Activated T-cell treated with anti-CD3 and anti-CD28 coated beads, Interleukin-2, amount 50 U/mL, for 72 hours (primary cell): ENCODE data around the gene NDRG2. TPM values are rescaled to one million over a fixed set of nuclear protein-coding genes. Genes with fewer than 3 reads are reported as not detected.
A peak's percentile ranks its signal among the peaks of the same experiment; 100 is the strongest.

Experiments used
- ATAC-seq, 2 donors: fragments of 150-1000 bp; cut with Tn5 transposase; replicated peaks in 1 of 2; 2 replicates each; pipeline ENCODE4 v1.10.0; 2021; ENCODE audit warnings: moderate library complexity in 2 of 2, mild to moderate bottlenecking in 1 of 2
- DNase-seq, 2 donors: peaks; one replicate each; pipeline ENCODE4 v3.0.0; 2021 to 2022; ENCODE audit warnings: mixed read lengths in 1 of 2
- H3K27ac Mint-ChIP-seq: one replicate; pipeline ENCODE4 v1.8.0; 2022; ENCODE audit warnings: mild to moderate bottlenecking, moderate library complexity, mixed read lengths
- H3K27me3 Mint-ChIP-seq: one replicate; pipeline ENCODE4 v1.8.0; 2022; ENCODE audit warnings: low read depth, mixed read lengths
- H3K36me3 Mint-ChIP-seq, 2 donors: one replicate each; pipeline ENCODE4 v1.8.0; 2022; ENCODE audit warnings: mixed read lengths in 2 of 2, mild to moderate bottlenecking in 1 of 2; ENCODE audit not compliant: insufficient read depth in 2 of 2
- H3K4me1 Mint-ChIP-seq: one replicate; pipeline ENCODE4 v1.8.0; 2022; ENCODE audit warnings: low read depth, mixed read lengths
- H3K4me3 Mint-ChIP-seq, 2 donors: one replicate each; pipeline ENCODE4 v1.8.0; 2022; ENCODE audit warnings: mild to moderate bottlenecking in 2 of 2, mixed read lengths in 2 of 2, moderate library complexity in 2 of 2
- H3K9me3 Mint-ChIP-seq, 2 donors: one replicate each; pipeline ENCODE4 v1.8.0; 2022; ENCODE audit warnings: mixed read lengths in 2 of 2
- total RNA-seq, 2 donors: library from RNA; stranded (reverse); gene quantifications; one replicate each; pipeline ENCODE4 v1.2.3, GENCODE V29; 2022

NDRG2 gene
- total RNA-seq, 2 donors from 2014 or later, result 4.0 to 6.3 TPM

- ATAC-seq (no peak), DNase-seq (no peak)
- Mint-ChIP-seq H3K9me3 (no peaks in the 10 kb centered on the region), H3K27me3 (peaks cover 47% of the 10 kb centered on the region), H3K36me3 (no peaks in the 10 kb centered on the region), H3K4me3 (no peak overlapping the region), H3K4me1 (no peaks in the 10 kb centered on the region), H3K27ac (no peak overlapping the region)
Measured at GRCh38 chr14:21061347-21061668, 36.4 kb upstream of the NDRG2 start.

GRCh38 chr14:21060614-21061346 is 35.9 kb upstream of the NDRG2 start:
- Mint-ChIP-seq H3K27ac (no peak overlapping the region), H3K27me3 (peaks cover 42% of the 10 kb centered on the region), H3K4me3 (no peak overlapping the region), H3K4me1 (no peaks in the 10 kb centered on the region), H3K36me3 (no peaks in the 10 kb centered on the region), H3K9me3 (no peaks in the 10 kb centered on the region)
- no peak for ATAC-seq
- no peak for DNase-seq

GRCh38 chr14:21059842-21060613 is 35.2 kb upstream of the NDRG2 start:
- H3K4me3 Mint-ChIP-seq, result no peak overlapping the region
- no peak for ATAC-seq
- H3K4me1 Mint-ChIP-seq, result no peaks in the 10 kb centered on the region
- no peak for DNase-seq
- no peak overlapping the region for H3K27ac Mint-ChIP-seq
- no peaks in the 10 kb centered on the region for H3K36me3 Mint-ChIP-seq
- no peaks in the 10 kb centered on the region for H3K9me3 Mint-ChIP-seq
- H3K27me3 Mint-ChIP-seq, result peaks cover 34% of the 10 kb centered on the region

- H3K4me1 Mint-ChIP-seq, result peaks cover 6% of the 10 kb centered on the region
- peaks cover 30% of the 10 kb centered on the region for H3K27me3 Mint-ChIP-seq
- no peak overlapping the region for H3K27ac Mint-ChIP-seq
- no peaks in the 10 kb centered on the region for H3K9me3 Mint-ChIP-seq
- no peaks in the 10 kb centered on the region for H3K36me3 Mint-ChIP-seq
- no peak overlapping the region for H3K4me3 Mint-ChIP-seq
- no peak for ATAC-seq
- no peak for DNase-seq
Measured at GRCh38 chr14:21058903-21059302, 34.0 kb upstream of the NDRG2 start.

GRCh38 chr14:21057803-21058675 is 33.2 kb upstream of the NDRG2 start, which contains the start of gene RNASE8:
Gene RNASE8, plus strand, starts transcription at chr14:21057822. Its CDS starts 71 bp downstream, at chr14:21057893.
- Mint-ChIP-seq H3K36me3 (no peaks in the 10 kb centered on the region), H3K4me1 (peaks cover 7% of the 10 kb centered on the region), H3K4me3 (no peak within 1 kb of the TSS), H3K9me3 (no peaks in the 10 kb centered on the region), H3K27me3 (peaks cover 24% of the 10 kb centered on the region), H3K27ac (no peak within 1 kb of the TSS)
- DNase-seq (peak; percentile 16), ATAC-seq (peak; percentile 66 to 67)

GRCh38 chr14:21056520-21057163 is 31.8 kb upstream of the NDRG2 start:
- DNase-seq, result no peak
- no peak overlapping the region for H3K27ac Mint-ChIP-seq
- ATAC-seq, result no peak
- no peaks in the 10 kb centered on the region for H3K36me3 Mint-ChIP-seq
- H3K9me3 Mint-ChIP-seq, result no peaks in the 10 kb centered on the region
- no peak overlapping the region for H3K4me3 Mint-ChIP-seq
- H3K27me3 Mint-ChIP-seq, result peaks cover 17% of the 10 kb centered on the region
- peaks cover 7% of the 10 kb centered on the region for H3K4me1 Mint-ChIP-seq

- Mint-ChIP-seq H3K4me3 (no peak overlapping the region), H3K9me3 (no peaks in the 10 kb centered on the region), H3K36me3 (no peaks in the 10 kb centered on the region), H3K4me1 (peaks cover 7% of the 10 kb centered on the region), H3K27me3 (peaks cover 8% of the 10 kb centered on the region), H3K27ac (no peak overlapping the region)
- ATAC-seq, result no peak
- no peak for DNase-seq
Measured at GRCh38 chr14:21055432-21056117, 30.7 kb upstream of the NDRG2 start.

- Mint-ChIP-seq H3K27me3 (no peaks in the 10 kb centered on the region), H3K27ac (no peak overlapping the region), H3K36me3 (no peaks in the 10 kb centered on the region), H3K4me3 (no peak overlapping the region), H3K4me1 (peaks cover 7% of the 10 kb centered on the region), H3K9me3 (no peaks in the 10 kb centered on the region)
- DNase-seq (no peak), ATAC-seq (no peak)
Measured at GRCh38 chr14:21054768-21055145, 29.9 kb upstream of the NDRG2 start.

GRCh38 chr14:21054123-21054767 is 29.4 kb upstream of the NDRG2 start:
- peak; percentile 64 to 81 for ATAC-seq
- no peak overlapping the region for H3K27ac Mint-ChIP-seq
- H3K36me3 Mint-ChIP-seq, result no peaks in the 10 kb centered on the region
- DNase-seq, result no peak
- H3K4me3 Mint-ChIP-seq, result no peak overlapping the region
- no peaks in the 10 kb centered on the region for H3K27me3 Mint-ChIP-seq
- H3K4me1 Mint-ChIP-seq, result peaks cover 7% of the 10 kb centered on the region
- no peaks in the 10 kb centered on the region for H3K9me3 Mint-ChIP-seq

- no peak overlapping the region for H3K27ac Mint-ChIP-seq
- H3K4me3 Mint-ChIP-seq, result no peak overlapping the region
- ATAC-seq (no peak), DNase-seq (no peak)
- no peaks in the 10 kb centered on the region for H3K36me3 Mint-ChIP-seq
- no peaks in the 10 kb centered on the region for H3K9me3 Mint-ChIP-seq
- H3K4me1 Mint-ChIP-seq, result peaks cover 7% of the 10 kb centered on the region
- H3K27me3 Mint-ChIP-seq, result no peaks in the 10 kb centered on the region
Measured at GRCh38 chr14:21053184-21054122, 28.6 kb upstream of the NDRG2 start.

- ATAC-seq, result no peak
- DNase-seq, result no peak
- no peaks in the 10 kb centered on the region for H3K36me3 Mint-ChIP-seq
- H3K9me3 Mint-ChIP-seq, result no peaks in the 10 kb centered on the region
- H3K4me1 Mint-ChIP-seq, result peaks cover 7% of the 10 kb centered on the region
- no peak overlapping the region for H3K4me3 Mint-ChIP-seq
- peaks cover 1% of the 10 kb centered on the region for H3K27me3 Mint-ChIP-seq
- H3K27ac Mint-ChIP-seq, result no peak overlapping the region
Measured at GRCh38 chr14:21050597-21050996, 25.7 kb upstream of the NDRG2 start.
